ENCODE measurements around the gene USP17L30. TPM values are rescaled to one million over a fixed set of nuclear protein-coding genes. Genes with fewer than 3 reads are reported as not detected.
"Not testable (repeated sequence)": the region's sequence is repeated elsewhere in the genome, so short reads cannot be mapped to it uniquely, and the experiment has no call there.

The USP17L30 gene
- total RNA-seq, 2 donors from 2014 or later, result not detected

- WGBS, 2 donors, result 45 to 56% methylated on average over 7 to 26 of the region's 36 CpGs
- H3K27me3 ChIP-seq; H3K4me3 ChIP-seq; H3K27ac ChIP-seq; H3K4me1 ChIP-seq; ATAC-seq; H3K36me3 ChIP-seq (replicated peaks in 1 of 2; ENCODE audit: insufficient read depth in 1 of 2, low read depth in 2 of 2); H3K9me3 ChIP-seq; intact Hi-C loops (cut with DNase I): not testable (repeated sequence)
- peak; percentile 60 to 76 (median 72) for DNase-seq
- TF ChIP-seq, protein P1, sequence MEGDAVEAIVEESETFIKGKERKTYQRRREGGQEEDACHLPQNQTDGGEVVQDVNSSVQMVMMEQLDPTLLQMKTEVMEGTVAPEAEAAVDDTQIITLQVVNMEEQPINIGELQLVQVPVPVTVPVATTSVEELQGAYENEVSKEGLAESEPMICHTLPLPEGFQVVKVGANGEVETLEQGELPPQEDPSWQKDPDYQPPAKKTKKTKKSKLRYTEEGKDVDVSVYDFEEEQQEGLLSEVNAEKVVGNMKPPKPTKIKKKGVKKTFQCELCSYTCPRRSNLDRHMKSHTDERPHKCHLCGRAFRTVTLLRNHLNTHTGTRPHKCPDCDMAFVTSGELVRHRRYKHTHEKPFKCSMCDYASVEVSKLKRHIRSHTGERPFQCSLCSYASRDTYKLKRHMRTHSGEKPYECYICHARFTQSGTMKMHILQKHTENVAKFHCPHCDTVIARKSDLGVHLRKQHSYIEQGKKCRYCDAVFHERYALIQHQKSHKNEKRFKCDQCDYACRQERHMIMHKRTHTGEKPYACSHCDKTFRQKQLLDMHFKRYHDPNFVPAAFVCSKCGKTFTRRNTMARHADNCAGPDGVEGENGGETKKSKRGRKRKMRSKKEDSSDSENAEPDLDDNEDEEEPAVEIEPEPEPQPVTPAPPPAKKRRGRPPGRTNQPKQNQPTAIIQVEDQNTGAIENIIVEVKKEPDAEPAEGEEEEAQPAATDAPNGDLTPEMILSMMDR (IDR thresholded peaks at IDR 0.05), result peak; percentile 32 to 69 (median 55)
Observed at GRCh38 chr4:9381012-9381534, 18.1 kb downstream of the USP17L30 start.

- WGBS, 2 donors, result 52 to 60% methylated on average over 1 of the region's 1 CpG
- Histone ChIP-seq H3K4me1 (no peaks in the 10 kb centered on the region), H3K27me3 (no peaks in the 10 kb centered on the region), H3K4me3 (no peak overlapping the region), H3K27ac (no peak overlapping the region), H3K36me3 (replicated peaks in 1 of 2; ENCODE audit: insufficient read depth in 1 of 2, low read depth in 2 of 2) (no peaks in the 10 kb centered on the region), H3K9me3 (no peaks in the 10 kb centered on the region)
- intact Hi-C loops (cut with DNase I), result no loop called here
- no peak for DNase-seq
- ATAC-seq, result no peak
- TF ChIP-seq, protein P1 (IDR thresholded peaks at IDR 0.05), result no peak
- TF ChIP-seq POLR2A (IDR thresholded peaks at IDR 0.05), result no peak
Observed at GRCh38 chr4:9384126-9384525, 21.2 kb downstream of the USP17L30 start.

GRCh38 chr4:9389001-9389400 is 26.1 kb downstream of the USP17L30 start:
- WGBS, 2 donors, result 51 to 69% methylated on average over 2 of the region's 2 CpGs
- H3K36me3 ChIP-seq (replicated peaks in 1 of 2; ENCODE audit: insufficient read depth in 1 of 2, low read depth in 2 of 2); DNase-seq; H3K27me3 ChIP-seq; H3K27ac ChIP-seq; H3K4me3 ChIP-seq; ATAC-seq; H3K9me3 ChIP-seq; intact Hi-C loops (cut with DNase I); H3K4me1 ChIP-seq: not testable (repeated sequence)

DNA sequence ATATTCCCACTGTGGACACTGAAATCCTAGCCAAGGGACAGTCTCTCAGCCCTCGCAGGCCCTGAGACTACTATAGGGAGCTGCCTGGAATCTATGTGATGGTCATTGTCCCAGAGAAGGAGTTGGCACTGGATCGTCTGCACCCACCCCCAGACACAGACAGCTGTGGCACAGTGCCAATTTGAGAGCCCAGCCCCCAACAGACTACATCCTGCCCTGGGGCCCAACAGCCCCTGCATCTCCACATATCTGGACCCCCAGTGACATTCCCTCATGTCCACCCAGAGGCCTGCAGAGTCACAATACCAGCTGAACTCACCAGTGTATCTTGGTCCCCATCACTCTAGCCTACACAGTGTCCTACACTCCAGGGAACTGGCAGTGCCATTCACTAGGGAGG is 42.8 kb downstream of the USP17L30 start:
- H3K36me3 ChIP-seq (replicated peaks in 1 of 2; ENCODE audit: insufficient read depth in 1 of 2, low read depth in 2 of 2); H3K27me3 ChIP-seq; H3K27ac ChIP-seq; H3K9me3 ChIP-seq; H3K4me1 ChIP-seq; ATAC-seq; intact Hi-C loops (cut with DNase I); H3K4me3 ChIP-seq; DNase-seq: not testable (repeated sequence)
- 68 to 78% methylated on average over 2 of the region's 2 CpGs for WGBS, 2 donors

- H3K4me1 ChIP-seq; H3K9me3 ChIP-seq; H3K27ac ChIP-seq; DNase-seq; H3K36me3 ChIP-seq (replicated peaks in 1 of 2; ENCODE audit: insufficient read depth in 1 of 2, low read depth in 2 of 2); ATAC-seq; H3K4me3 ChIP-seq; H3K27me3 ChIP-seq; intact Hi-C loops (cut with DNase I): not testable (repeated sequence)
- WGBS, 2 donors, result 37 to 66% methylated on average over 3 of the region's 3 CpGs
Observed at GRCh38 chr4:9406491-9406890, 43.6 kb downstream of the USP17L30 start.

- H3K27ac ChIP-seq, result no peak overlapping the region
Observed at GRCh38 chr4:9409793-9410192, 46.9 kb downstream of the USP17L30 start.

More at GRCh38 chr4:9409793-9410192, 46.9 kb downstream of the USP17L30 start:
- DNase-seq, result no peak
- Histone ChIP-seq H3K27me3 (no peaks in the 10 kb centered on the region), H3K4me3 (no peak overlapping the region), H3K4me1 (no peaks in the 10 kb centered on the region), H3K9me3 (no peaks in the 10 kb centered on the region), H3K36me3 (replicated peaks in 1 of 2; ENCODE audit: insufficient read depth in 1 of 2, low read depth in 2 of 2) (no peaks in the 10 kb centered on the region)
- no peak for TF ChIP-seq POLR2A (IDR thresholded peaks at IDR 0.05)
- TF ChIP-seq, protein P1 (IDR thresholded peaks at IDR 0.05), result no peak
- intact Hi-C loops (cut with DNase I), result no loop called here
- WGBS, 2 donors, result 81 to 82% methylated on average over 7 to 9 of the region's 13 CpGs
- no peak for ATAC-seq

Small RNA genes lying within 50 kb of the gene (small RNA-seq; reads per million reads assigned to genes)
- gene RNA5SP153, result not detected

Other genes starting within 250 kb of the USP17L30 start
- not detected for gene FAM90A26, start 192.7 kb upstream of the USP17L30 start, total RNA-seq
- not detected for gene USP17L10, start 152.5 kb upstream of the USP17L30 start, total RNA-seq
- not detected for gene USP17L11, start 147.7 kb upstream of the USP17L30 start, total RNA-seq
- not detected for gene USP17L12, start 143.0 kb upstream of the USP17L30 start, total RNA-seq
- not detected for gene USP17L13, start 138.2 kb upstream of the USP17L30 start, total RNA-seq
- not detected for gene USP17L15, start 128.7 kb upstream of the USP17L30 start, total RNA-seq
- gene USP17L17, start 119.2 kb upstream of the USP17L30 start, total RNA-seq, result not detected
- not detected for gene USP17L18, start 114.5 kb upstream of the USP17L30 start, total RNA-seq
- not detected for gene USP17L19, start 109.8 kb upstream of the USP17L30 start, total RNA-seq
- gene USP17L20, start 105.0 kb upstream of the USP17L30 start, total RNA-seq, result not detected
- gene USP17L21, start 100.3 kb upstream of the USP17L30 start, total RNA-seq, result not detected
- not detected for gene USP17L22, start 95.5 kb upstream of the USP17L30 start, total RNA-seq
- not detected for gene USP17L24, start 38.0 kb upstream of the USP17L30 start, total RNA-seq
- gene USP17L25, start 33.2 kb upstream of the USP17L30 start, total RNA-seq, result not detected
- gene USP17L26, start 28.5 kb upstream of the USP17L30 start, total RNA-seq, result not detected
- not detected for gene USP17L5, start 23.7 kb upstream of the USP17L30 start, total RNA-seq
- gene USP17L27, start 19.0 kb upstream of the USP17L30 start, total RNA-seq, result not detected
- not detected for gene USP17L28, start 14.2 kb upstream of the USP17L30 start, total RNA-seq
- not detected for gene USP17L29, start 9.5 kb upstream of the USP17L30 start, total RNA-seq
- gene DEFB131A, start 81.3 kb downstream of the USP17L30 start, total RNA-seq, result not detected